ENCODE data around the gene LRRC8B. TPM values are rescaled to one million over a fixed set of nuclear protein-coding genes. Genes with fewer than 3 reads are reported as not detected.

The LRRC8B gene
- total RNA-seq, 4 donors from 2014 or later, result 7.0 to 10.5 (median 8.7) TPM

DNA sequence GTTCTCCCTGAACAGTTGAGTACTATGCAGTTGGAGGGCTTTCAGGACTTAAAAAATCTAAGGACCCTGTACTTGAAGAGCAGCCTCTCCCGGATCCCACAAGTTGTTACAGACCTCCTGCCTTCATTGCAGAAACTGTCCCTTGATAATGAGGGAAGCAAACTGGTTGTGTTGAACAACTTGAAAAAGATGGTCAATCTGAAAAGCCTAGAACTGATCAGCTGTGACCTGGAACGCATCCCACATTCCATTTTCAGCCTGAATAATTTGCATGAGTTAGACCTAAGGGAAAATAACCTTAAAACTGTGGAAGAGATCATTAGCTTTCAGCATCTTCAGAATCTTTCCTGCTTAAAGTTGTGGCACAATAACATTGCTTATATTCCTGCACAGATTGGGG, 59.6 kb downstream of the LRRC8B start:
- WGBS, 2 donors (ENCODE audit: low coverage in 1 of 2), result 93% methylated on average over 2 of the region's 2 CpGs; no CpG with 5 or more reads in 1 of the 2 donors

GRCh38 chr1:89584781-89585180, 60.2 kb downstream of the LRRC8B start:
- H3K4me3 ChIP-seq, result no peak overlapping the region
- in situ Hi-C loops (cut with MboI; ENCODE audit: low pct_ligation_motif_present in 1 of 4, low pct_unique_long_range_greater_than_20kb in 1 of 4, low sequenced_read_pairs in 3 of 4) (no loop called here), intact Hi-C loops (cut with DNase I; ENCODE audit: low total_unique reads) (no loop called here)
- 83 to 92% methylated on average over 3 of the region's 3 CpGs for WGBS, 2 donors (ENCODE audit: low coverage in 1 of 2)
- H3K9me3 ChIP-seq, result no peaks in the 10 kb centered on the region
- H3K4me1 ChIP-seq, result no peaks in the 10 kb centered on the region
- no peak for TF ChIP-seq POLR2A (IDR thresholded peaks at IDR 0.05)
- TF ChIP-seq EP300 (IDR thresholded peaks at IDR 0.05; ENCODE audit: low read depth), result no peak
- TF ChIP-seq, protein P1, sequence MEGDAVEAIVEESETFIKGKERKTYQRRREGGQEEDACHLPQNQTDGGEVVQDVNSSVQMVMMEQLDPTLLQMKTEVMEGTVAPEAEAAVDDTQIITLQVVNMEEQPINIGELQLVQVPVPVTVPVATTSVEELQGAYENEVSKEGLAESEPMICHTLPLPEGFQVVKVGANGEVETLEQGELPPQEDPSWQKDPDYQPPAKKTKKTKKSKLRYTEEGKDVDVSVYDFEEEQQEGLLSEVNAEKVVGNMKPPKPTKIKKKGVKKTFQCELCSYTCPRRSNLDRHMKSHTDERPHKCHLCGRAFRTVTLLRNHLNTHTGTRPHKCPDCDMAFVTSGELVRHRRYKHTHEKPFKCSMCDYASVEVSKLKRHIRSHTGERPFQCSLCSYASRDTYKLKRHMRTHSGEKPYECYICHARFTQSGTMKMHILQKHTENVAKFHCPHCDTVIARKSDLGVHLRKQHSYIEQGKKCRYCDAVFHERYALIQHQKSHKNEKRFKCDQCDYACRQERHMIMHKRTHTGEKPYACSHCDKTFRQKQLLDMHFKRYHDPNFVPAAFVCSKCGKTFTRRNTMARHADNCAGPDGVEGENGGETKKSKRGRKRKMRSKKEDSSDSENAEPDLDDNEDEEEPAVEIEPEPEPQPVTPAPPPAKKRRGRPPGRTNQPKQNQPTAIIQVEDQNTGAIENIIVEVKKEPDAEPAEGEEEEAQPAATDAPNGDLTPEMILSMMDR (IDR thresholded peaks at IDR 0.05), result no peak
- TF ChIP-seq POLR2AphosphoS5 (IDR thresholded peaks at IDR 0.05), result no peak
- DNase-seq, result no peak
- H3K27me3 ChIP-seq, result no peaks in the 10 kb centered on the region
- no peak overlapping the region for H3K27ac ChIP-seq
- peaks cover 0 to 17% (median 0%) of the 10 kb centered on the region in 4 donors for H3K36me3 ChIP-seq

More for the DNA sequence above, 59.6 kb downstream of the LRRC8B start:
- Histone ChIP-seq H3K36me3 (peaks cover 0 to 17% (median 0%) of the 10 kb centered on the region in 4 donors), H3K4me3 (no peak overlapping the region), H3K27me3 (no peaks in the 10 kb centered on the region), H3K27ac (no peak overlapping the region), H3K9me3 (no peaks in the 10 kb centered on the region), H3K4me1 (no peaks in the 10 kb centered on the region)
- in situ Hi-C loops (cut with MboI; ENCODE audit: low pct_ligation_motif_present in 1 of 4, low pct_unique_long_range_greater_than_20kb in 1 of 4, low sequenced_read_pairs in 3 of 4) (no loop called here), intact Hi-C loops (cut with DNase I; ENCODE audit: low total_unique reads) (no loop called here)
- no peak for TF ChIP-seq POLR2A (IDR thresholded peaks at IDR 0.05)
- TF ChIP-seq POLR2AphosphoS5 (IDR thresholded peaks at IDR 0.05), result no peak
- no peak for TF ChIP-seq EP300 (IDR thresholded peaks at IDR 0.05; ENCODE audit: low read depth)
- TF ChIP-seq, protein P1 (IDR thresholded peaks at IDR 0.05), result no peak
- no peak for DNase-seq

DNA sequence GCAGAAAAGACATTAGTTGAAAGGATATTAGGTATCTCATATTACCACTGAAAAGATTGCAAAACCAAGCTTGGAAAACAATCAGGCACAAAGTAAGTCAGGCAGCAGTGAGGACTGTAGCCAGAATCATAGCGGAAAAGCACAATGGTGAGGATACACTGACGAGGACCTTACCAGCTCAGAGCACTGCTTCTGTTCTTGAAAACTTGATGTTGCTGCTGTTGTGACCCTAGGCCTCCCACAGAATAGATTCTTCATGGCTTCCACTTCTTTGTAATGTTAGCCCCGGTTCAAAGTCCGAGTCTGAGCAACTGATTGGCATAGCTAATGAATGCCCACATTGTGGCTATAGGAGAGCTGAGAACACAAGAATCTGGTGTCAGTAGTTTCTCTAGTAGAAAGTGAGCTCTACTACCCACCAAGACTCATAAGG, 63.1 kb downstream of the LRRC8B start:
- Histone ChIP-seq H3K4me1 (no peaks in the 10 kb centered on the region), H3K36me3 (peaks cover 0 to 17% (median 0%) of the 10 kb centered on the region in 4 donors), H3K27me3 (no peaks in the 10 kb centered on the region), H3K4me3 (no peak overlapping the region), H3K27ac (no peak overlapping the region), H3K9me3 (no peaks in the 10 kb centered on the region)
- TF ChIP-seq POLR2A (IDR thresholded peaks at IDR 0.05) (no peak), EP300 (IDR thresholded peaks at IDR 0.05; ENCODE audit: low read depth) (no peak), POLR2AphosphoS5 (IDR thresholded peaks at IDR 0.05) (no peak)
- TF ChIP-seq, protein P1 (IDR thresholded peaks at IDR 0.05), result no peak
- in situ Hi-C loops (cut with MboI; ENCODE audit: low pct_ligation_motif_present in 1 of 4, low pct_unique_long_range_greater_than_20kb in 1 of 4, low sequenced_read_pairs in 3 of 4), result no loop called here
- no peak for DNase-seq
- intact Hi-C loops (cut with DNase I; ENCODE audit: low total_unique reads), result no loop called here
- 86 to 100% methylated on average over 2 to 4 of the region's 4 CpGs for WGBS, 2 donors (ENCODE audit: low coverage in 1 of 2)

DNA sequence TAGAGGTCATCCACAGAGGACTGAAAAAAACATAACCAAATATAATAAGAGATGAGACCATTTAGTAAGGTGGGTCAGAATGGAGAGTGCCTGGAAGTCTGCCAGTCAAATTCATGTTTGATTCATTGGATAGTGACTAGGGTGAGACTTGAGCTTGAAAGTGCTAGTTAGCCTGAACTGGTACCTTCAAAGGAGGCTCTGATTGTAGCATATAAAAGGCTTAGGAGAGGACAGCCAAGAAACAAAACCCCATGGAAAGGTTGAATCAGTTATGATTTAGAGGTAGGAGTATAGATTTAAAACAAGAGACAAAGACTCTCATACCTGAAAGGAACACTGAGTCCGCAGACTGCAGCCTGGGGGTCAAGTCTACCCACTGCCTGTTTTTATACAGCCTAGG, 63.9 kb downstream of the LRRC8B start:
- in situ Hi-C loops (cut with MboI; ENCODE audit: low pct_ligation_motif_present in 1 of 4, low pct_unique_long_range_greater_than_20kb in 1 of 4, low sequenced_read_pairs in 3 of 4) (no loop called here), intact Hi-C loops (cut with DNase I; ENCODE audit: low total_unique reads) (no loop called here)
- no peaks in the 10 kb centered on the region for H3K9me3 ChIP-seq
- peaks cover 0 to 14% (median 0%) of the 10 kb centered on the region in 4 donors for H3K36me3 ChIP-seq
- no peaks in the 10 kb centered on the region for H3K27me3 ChIP-seq
- H3K4me1 ChIP-seq, result no peaks in the 10 kb centered on the region
- WGBS, 2 donors (ENCODE audit: low coverage in 1 of 2), result 97 to 100% methylated on average over 1 of the region's 1 CpG
- TF ChIP-seq POLR2AphosphoS5 (IDR thresholded peaks at IDR 0.05), result no peak
- no peak for TF ChIP-seq POLR2A (IDR thresholded peaks at IDR 0.05)
- TF ChIP-seq EP300 (IDR thresholded peaks at IDR 0.05; ENCODE audit: low read depth), result no peak
- TF ChIP-seq, protein P1 (IDR thresholded peaks at IDR 0.05), result no peak
- H3K4me3 ChIP-seq, result no peak overlapping the region
- DNase-seq, result no peak
- no peak overlapping the region for H3K27ac ChIP-seq
